HUES48 (cell line): Measurements from ENCODE around the gene SPATA31D1.

Source experiments
- H3K27ac ChIP-seq: one replicate; pipeline ENCODE4 v1.7.0; 2013; ENCODE audit warnings: low read depth, low read length, inconsistent platforms
- H3K27me3 ChIP-seq: 2 replicates; pipeline ENCODE4 v1.6.1; 2013; ENCODE audit warnings: mild to moderate bottlenecking, low read length; ENCODE audit not compliant: control insufficient read depth, insufficient read depth
- H3K36me3 ChIP-seq: 2 replicates; pipeline ENCODE4 v1.6.1; 2013; ENCODE audit warnings: low read length; ENCODE audit not compliant: control insufficient read depth, insufficient read depth
- H3K4me1 ChIP-seq: 2 replicates; pipeline ENCODE4 v1.6.1; 2013; ENCODE audit warnings: mild to moderate bottlenecking, low read length; ENCODE audit not compliant: control insufficient read depth, insufficient read depth
- H3K4me3 ChIP-seq: 2 replicates; pipeline ENCODE4 v1.5.1; 2013; ENCODE audit warnings: mild to moderate bottlenecking, low read depth, low read length
- H3K9ac ChIP-seq: 2 replicates; pipeline ENCODE4 v1.6.1; 2013; ENCODE audit warnings: mild to moderate bottlenecking, low read depth, low read length, moderate library complexity
- H3K9me3 ChIP-seq: 2 replicates; pipeline ENCODE4 v1.6.1; 2013; ENCODE audit warnings: low read length; ENCODE audit not compliant: control insufficient read depth, insufficient read depth

Gene SPATA31D1

DNA sequence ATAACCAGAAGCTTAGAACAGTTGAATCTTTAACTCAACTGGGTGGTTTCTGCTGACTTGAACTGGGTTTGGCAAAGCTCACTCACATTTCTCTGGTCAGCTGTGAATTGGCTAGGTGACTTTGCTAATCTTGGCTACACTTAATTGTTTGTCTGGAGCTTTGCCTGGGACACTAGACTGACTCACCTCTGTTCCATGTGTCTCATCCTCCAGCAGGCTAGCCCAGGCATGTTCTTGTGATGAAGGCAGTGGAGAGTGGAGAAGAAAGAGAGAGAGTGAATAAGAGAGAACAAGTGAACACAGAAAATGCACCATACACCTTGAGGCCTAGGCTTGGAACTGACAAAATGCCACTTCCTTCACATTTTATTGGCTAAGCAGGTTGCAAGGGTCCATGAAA lies 32.6 kb downstream of the SPATA31D1 start:
- Histone ChIP-seq H3K36me3 (no peaks in the 10 kb centered on the region), H3K27ac (peak overlapping the region; percentile 3), H3K4me3 (no peak overlapping the region), H3K27me3 (no peaks in the 10 kb centered on the region), H3K9ac (no peak overlapping the region), H3K4me1 (no peaks in the 10 kb centered on the region), H3K9me3 (no peaks in the 10 kb centered on the region)

DNA sequence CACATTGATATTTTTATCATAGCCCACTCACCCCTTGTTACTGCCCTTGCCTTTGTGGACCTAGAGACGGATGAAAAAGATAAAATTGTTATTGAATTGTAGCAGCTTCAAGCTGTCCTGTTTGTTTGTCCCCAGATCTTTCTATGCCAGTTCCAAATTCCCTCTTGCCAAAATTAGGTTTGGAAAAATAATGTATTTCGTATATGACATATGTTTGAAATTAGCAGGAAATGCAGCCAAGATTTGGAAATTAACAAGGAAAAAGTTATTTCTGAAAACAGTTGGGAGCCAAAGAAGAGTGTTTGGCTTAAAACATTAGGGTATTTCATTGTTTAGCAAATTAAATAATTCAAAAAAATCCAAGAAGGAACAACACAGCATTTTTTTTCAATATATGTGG lies 33.5 kb downstream of the SPATA31D1 start:
- Histone ChIP-seq H3K9ac (no peak overlapping the region), H3K27me3 (no peaks in the 10 kb centered on the region), H3K4me1 (no peaks in the 10 kb centered on the region), H3K27ac (no peak overlapping the region), H3K9me3 (no peaks in the 10 kb centered on the region), H3K36me3 (no peaks in the 10 kb centered on the region), H3K4me3 (no peak overlapping the region)

DNA sequence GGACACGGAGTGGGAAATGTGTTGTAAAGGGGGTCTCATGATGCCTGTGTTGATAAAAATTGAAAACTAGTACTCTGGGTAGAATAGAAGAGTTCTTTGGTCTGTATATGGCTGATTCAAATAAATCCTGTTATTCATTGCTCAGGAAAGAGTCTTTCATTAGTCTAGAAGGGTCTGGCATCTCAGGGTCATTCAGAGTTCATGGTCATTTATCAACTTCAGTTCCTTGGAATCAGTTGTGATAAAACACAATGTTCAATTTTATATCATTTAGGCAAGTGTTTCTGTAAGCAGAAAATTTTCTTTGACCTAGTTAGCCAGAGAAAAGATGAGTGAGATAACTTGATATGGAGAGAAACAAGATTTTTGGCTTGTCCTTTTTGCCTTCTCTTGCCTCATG lies 36.3 kb downstream of the SPATA31D1 start:
- Histone ChIP-seq H3K4me1 (no peaks in the 10 kb centered on the region), H3K27me3 (no peaks in the 10 kb centered on the region), H3K4me3 (no peak overlapping the region), H3K36me3 (no peaks in the 10 kb centered on the region), H3K9me3 (no peaks in the 10 kb centered on the region), H3K27ac (no peak overlapping the region), H3K9ac (no peak overlapping the region)

DNA sequence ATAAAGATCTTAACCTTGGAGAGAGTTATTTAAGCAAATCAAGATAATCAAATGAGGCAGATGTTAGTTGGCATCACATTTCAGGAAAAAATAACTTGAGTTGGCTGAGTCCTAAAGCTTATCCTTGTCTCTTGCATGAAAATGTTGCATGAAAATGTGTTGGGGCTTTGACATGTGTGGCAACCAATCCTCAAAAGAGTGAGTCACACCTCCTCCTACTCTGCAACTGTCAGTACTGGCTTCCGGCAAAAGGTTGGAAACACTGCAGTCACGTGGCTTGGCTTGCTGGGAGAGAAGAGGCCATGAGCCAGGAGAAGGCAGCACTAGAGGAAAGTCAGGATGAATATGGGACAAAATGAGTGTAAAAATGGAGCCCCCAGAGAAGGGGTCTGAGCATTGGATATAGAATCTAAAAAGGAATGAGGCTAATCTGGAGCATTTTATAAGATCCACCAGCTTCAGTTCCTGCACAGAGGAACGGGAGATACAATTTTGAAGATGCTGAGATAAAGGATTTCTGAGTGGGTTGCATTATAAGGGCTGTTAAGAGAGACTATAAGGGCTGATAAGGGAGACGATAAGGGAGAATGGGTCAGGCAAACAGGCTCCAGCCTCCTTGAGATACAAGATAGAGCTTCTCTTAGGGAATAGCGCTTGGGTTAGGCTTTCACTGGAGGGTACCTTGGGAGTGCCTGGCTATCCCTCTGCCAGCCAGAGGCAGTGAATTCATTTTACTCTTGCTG lies 43.1 kb downstream of the SPATA31D1 start:
- H3K4me3 ChIP-seq = no peak overlapping the region

DNA sequence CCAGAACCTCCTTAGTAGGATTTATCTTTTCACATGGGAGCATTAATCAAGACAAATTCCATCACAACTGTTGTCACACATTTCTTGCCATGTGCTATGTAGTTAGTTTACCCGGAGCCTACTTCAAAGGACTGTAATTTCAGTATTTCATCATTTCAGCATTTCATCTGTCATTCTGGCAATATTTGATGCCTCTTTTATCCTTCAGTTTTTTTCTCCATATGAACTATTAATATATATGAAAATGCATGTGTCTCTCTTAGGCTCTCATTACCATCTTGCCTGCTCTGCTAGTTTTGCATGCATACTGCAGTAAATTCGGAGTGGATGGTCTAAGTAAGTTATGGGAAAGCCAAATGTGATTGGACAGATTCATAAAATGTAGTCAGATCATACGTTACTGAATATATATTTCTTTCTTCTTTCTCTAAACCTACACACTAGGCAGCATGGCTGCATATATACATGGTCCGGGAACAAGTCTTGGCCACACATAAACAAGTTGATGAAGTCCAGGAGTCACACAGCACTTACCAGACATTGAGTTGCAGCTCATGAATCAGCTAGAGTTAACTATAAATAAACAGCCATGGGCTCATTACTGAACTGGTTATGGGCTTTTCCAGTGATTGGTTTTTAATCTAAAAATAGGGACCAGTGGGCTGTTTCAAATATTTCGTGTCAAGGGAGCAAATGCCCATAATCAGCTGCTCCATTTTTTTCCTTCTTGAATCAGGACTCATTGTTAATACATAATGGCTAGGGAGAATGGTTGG lies 46.6 kb downstream of the SPATA31D1 start:
- no peaks in the 10 kb centered on the region for H3K9me3 ChIP-seq
- peaks cover 4% of the 10 kb centered on the region for H3K4me1 ChIP-seq
- no peak overlapping the region for H3K4me3 ChIP-seq
- no peaks in the 10 kb centered on the region for H3K27me3 ChIP-seq
- H3K9ac ChIP-seq = no peak overlapping the region
- H3K36me3 ChIP-seq = no peaks in the 10 kb centered on the region
- H3K27ac ChIP-seq = no peak overlapping the region

More for the DNA sequence above, 43.1 kb downstream of the SPATA31D1 start:
- H3K9me3 ChIP-seq = no peaks in the 10 kb centered on the region
- H3K27ac ChIP-seq = no peak overlapping the region
- H3K36me3 ChIP-seq = no peaks in the 10 kb centered on the region
- H3K4me1 ChIP-seq = peaks cover 4% of the 10 kb centered on the region
- H3K9ac ChIP-seq = no peak overlapping the region
- H3K27me3 ChIP-seq = no peaks in the 10 kb centered on the region

DNA sequence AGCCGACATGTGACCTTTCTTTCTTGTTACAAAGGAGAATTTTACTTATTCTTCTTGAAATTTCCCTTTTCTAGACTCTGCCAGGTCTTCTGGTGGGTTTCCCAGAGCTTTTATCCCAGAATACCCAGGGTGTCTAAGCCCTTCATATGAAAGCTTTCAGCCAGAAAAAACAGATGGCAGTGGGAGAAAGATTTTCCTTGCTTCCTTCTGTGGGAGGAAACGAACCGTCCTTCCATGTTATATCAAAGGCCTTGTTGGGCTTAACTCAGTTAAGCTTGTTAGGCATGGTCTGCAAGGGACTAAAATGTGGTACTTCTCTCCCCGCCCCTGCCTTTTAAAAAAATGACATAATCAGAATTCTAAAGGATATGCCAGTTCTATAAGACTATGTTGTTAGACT lies 47.5 kb downstream of the SPATA31D1 start:
- no peaks in the 10 kb centered on the region for H3K9me3 ChIP-seq
- H3K9ac ChIP-seq = no peak overlapping the region
- no peak overlapping the region for H3K27ac ChIP-seq
- H3K27me3 ChIP-seq = no peaks in the 10 kb centered on the region
- H3K36me3 ChIP-seq = no peaks in the 10 kb centered on the region
- H3K4me3 ChIP-seq = no peak overlapping the region
- H3K4me1 ChIP-seq = peaks cover 4% of the 10 kb centered on the region

DNA sequence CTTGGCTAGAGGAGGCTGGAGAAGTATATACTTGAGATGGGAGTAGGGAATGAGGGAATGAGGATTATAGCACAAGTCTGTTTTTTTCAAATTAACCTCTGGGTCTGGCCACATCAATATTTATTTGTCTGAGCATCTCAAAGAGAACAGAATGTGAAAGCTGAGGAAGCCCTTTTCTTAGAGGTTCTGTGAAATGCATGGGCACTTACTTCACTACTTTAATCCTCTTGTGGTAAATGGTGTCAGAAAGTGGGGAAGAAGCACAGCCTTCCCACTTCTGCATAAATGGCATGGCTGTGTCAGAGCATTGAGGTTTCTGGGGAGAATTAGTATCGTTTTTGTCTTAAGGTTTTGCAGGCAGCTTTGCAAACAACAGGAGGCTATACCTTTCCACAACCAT lies 48.6 kb downstream of the SPATA31D1 start:
- Histone ChIP-seq H3K27ac (no peak overlapping the region), H3K36me3 (no peaks in the 10 kb centered on the region), H3K4me3 (no peak overlapping the region), H3K27me3 (no peaks in the 10 kb centered on the region), H3K4me1 (peaks cover 4% of the 10 kb centered on the region), H3K9me3 (no peaks in the 10 kb centered on the region), H3K9ac (no peak overlapping the region)

DNA sequence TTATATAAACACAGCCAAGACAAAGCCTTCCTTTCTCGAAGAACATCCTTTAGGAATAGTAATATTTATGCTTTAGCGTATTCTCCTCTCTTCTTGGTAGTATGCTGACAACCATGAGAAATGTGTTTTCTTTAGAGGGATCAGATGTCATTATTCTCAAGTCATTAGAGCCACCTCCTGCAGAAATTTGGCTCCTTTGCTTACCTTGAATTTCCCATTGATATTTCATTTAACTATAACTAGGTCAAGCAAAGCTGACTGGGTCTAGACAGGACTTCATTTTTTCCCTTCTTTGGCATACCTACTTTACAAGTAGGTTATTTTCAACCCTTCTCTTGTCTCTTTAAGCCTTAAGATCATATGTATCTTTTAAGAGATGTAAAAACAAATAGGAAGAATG lies 50.3 kb downstream of the SPATA31D1 start:
- Histone ChIP-seq H3K4me3 (no peak overlapping the region), H3K4me1 (no peaks in the 10 kb centered on the region), H3K9me3 (no peaks in the 10 kb centered on the region), H3K9ac (no peak overlapping the region), H3K27me3 (no peaks in the 10 kb centered on the region), H3K27ac (no peak overlapping the region), H3K36me3 (no peaks in the 10 kb centered on the region)
